Cardiac septum (tissue), 1 donor: ENCODE measurements around the gene ABAT. TPM values are rescaled to one million over a fixed set of nuclear protein-coding genes. Genes with fewer than 3 reads are reported as not detected.
A peak's percentile ranks its signal among the peaks of the same experiment; 100 is the strongest.

Experiments used
- DNase-seq: peaks from one replicate; pipeline ENCODE4 v3.0.0-alpha.2; 2020; ENCODE audit warnings: low spot score
- intact Hi-C: fragments of 100-400 bp; cut with DNase I; formaldehyde crosslinking; loops from one replicate; pipeline ENCODE4 v1.14.0; 2022
- long read RNA-seq: library from polyadenylated mRNA; unstranded; transcript quantifications from one replicate; pipeline ENCODE4 v2.0.0, GENCODE V29; 2021
- total RNA-seq: library from RNA; stranded (reverse); fragmentation: NEBNext Ultra II Directional; extraction: Animal tissue kit (Norgen Biotek cat#: 25700); gene quantifications from one replicate; pipeline ENCODE4 v1.2.1, GENCODE V29; 2021
- donor health status: DM: no; HTN: no; CAD: no.

Gene ABAT
- total RNA-seq, result 25.8 TPM
- long read RNA-seq, full-length matches to known transcripts, result 11 of 34 reads
- long read RNA-seq, partial matches to known transcripts, result 21 of 34 reads
- long read RNA-seq, other reads (novel, unspliced or antisense), result 2 of 34 reads

DNA sequence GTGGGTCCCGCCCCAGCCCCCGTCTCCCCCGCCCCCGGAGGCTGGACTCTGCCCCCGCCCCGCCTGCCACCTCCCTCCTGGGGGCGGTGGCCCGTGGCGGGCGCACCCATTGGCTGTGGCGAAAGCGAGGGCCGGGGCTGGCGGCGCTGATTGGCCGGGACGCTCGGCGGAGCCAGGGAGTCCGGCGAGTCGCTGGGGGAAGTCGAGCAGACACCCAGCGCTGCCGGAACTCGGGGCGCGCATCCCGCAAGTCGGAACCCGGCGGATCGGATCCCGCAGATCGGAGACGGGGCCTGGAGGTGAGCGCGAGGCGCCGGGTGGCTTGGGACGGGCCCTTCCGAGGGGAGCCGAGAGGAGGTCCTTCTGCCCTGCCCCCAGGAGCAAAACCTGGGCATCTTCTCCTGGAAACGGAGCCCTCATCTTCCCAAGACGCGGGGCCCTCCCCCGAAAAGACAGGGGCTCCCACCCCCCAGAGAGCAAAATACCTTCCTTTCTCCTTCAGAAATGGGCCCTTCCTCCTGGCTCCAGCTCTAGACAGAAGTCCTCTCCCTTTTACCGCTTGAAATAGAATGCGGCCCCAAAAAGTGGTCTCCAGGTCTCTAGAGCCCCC, at the start of gene ABAT:
Gene ABAT, plus strand, starts transcription at position 205 of the 610 bp plus-strand sequence. CDS start 61,123 bp downstream, outside the sequence.
- DNase-seq, result peak; percentile 96
- intact Hi-C loops, result loop anchor here (5.0 kb wide), 1 partner anchor 123 kb away; the partner anchor contains the start of genes PMM2 and TMEM186

DNA sequence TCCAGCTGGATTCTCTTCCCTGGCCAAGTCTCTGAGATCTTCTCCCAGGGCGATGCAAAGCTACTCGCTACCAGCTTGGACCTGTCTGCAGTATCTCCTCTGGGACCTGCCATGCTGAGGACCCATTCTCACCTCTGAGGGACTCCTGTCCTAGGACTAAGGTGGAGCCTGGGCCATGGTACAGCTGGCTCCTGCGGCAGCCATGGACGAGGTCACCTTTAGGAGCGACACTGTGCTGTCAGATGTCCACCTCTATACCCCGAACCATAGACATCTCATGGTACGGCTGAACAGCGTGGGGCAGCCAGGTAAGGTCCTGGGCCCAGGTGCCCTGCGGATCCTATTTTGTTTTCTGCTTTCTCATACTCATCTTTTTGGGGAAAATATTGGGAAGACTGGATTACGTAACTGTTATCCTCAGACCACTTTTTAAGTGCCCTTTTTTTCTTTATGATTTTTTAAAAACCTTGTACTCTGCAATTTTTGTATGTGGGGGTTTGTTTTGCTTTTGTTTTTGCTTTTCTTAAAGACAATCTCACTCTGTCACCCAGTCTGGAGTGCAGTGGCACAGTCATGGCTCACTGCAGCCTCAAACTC, 48.8 kb upstream of the ABAT start:
- no peak for DNase-seq
- intact Hi-C loops, result no loop called here

DNA sequence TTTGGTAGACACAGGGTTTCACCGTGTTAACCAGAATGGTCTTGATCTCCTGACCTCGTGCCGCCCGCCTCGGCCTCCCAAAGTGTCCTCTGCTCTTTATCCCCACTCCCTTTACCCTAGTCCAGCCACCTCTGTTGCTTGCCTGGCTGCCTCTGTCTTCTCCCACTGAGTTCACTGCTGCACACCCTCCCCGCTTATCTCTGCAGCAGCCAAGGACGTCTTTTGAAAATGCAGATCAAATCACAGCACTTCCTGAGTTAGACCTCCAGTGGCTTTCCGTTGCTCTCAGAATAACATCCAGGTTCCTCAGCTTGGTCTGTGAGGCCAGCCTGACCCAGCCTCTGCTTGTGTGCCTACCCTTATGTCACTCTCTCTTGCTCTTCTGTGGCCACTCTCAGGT, 47.5 kb upstream of the ABAT start:
- intact Hi-C loops, result no loop called here
- no peak for DNase-seq

DNA sequence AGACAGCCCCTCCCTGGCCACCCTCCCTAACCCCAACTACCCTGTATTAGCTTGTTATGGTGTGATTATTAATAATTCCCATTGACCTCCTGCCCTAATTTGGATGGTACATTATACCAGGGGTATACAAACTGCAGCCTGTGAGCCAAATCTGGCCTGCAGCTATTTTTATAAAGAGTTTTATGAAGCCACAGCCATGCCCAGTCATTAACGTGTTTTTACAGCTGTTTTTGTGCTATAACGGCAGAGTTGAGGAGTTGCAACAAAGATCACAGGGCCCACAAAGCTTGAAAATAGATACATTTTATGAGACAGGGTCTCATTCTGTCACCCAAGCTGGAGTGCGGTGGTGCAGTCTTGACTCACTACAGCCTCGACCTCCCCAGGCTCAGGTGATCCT, 47.0 kb upstream of the ABAT start:
- intact Hi-C loops, result no loop called here
- DNase-seq, result no peak

DNA sequence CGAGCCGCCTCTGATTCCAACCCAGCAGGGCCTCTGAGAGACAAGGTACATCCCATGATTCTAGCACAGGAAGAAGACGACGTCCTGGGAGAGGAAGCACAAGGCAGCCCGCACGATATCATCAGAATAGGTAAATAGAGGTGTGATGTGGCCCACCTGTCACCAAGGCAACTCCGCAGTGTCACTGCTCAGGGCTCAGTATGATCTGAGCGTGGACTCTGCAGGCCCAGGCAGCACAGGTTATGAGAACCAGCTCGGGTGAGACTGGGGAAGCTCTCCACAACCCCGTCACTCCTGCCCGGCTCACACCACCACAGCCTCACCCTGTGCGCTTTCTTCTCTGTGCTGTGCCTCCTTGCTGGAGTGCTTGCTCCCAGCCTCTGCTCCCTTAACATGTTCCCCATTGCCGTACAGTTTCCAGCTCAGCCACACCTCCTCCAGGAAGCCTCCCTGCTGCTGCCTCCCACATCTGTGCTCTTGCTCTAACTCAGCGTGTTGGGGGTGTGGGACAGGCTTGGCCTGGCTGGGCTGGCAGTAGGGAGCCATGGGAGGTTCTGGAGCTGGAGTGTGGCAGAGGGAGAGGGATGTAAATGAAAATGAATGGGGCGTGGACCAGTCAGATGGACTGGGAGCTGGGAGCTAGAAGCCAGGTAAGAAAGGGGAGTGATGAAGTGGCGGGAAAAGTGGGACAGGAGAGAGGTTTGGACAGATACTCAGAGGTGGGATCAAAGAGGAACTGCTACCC, 45.3 kb upstream of the ABAT start:
- intact Hi-C loops, result no loop called here

DNA sequence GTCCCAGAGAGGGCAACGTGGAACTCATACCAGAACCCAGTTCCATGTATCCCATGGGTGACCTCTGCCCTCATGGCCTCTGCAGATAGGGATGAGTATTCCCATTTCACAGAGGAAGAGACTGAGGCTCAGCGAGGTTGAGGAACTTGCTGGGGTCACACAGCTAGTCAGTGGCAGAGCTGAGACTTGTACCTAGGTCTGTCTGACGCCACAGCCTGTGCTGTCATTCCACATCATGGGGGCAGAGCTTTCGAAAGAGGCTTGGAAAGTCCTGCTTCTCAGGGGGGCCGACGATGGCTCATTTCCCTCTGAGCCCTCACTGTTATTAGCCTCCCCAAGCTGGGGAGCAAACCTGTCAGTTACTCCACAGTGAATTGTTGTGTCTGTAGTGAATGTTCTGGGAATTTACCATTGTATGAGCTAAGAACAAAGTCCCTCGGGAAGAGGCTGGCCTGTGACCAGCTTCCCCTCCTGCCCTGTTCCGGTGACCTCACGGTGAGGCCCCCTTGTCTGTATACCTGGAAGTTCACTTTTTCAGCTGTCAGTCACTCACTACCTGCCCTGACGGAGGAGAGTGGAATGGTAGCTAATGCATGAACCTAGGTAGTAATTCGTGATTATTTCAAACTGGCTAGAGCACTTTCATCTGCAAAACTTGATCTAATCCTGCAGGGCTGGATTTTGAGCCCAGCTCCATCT, 44.0 kb upstream of the ABAT start:
- intact Hi-C loops, result no loop called here
- no peak for DNase-seq

More for the DNA sequence above, 45.3 kb upstream of the ABAT start:
- DNase-seq, result no peak

DNA sequence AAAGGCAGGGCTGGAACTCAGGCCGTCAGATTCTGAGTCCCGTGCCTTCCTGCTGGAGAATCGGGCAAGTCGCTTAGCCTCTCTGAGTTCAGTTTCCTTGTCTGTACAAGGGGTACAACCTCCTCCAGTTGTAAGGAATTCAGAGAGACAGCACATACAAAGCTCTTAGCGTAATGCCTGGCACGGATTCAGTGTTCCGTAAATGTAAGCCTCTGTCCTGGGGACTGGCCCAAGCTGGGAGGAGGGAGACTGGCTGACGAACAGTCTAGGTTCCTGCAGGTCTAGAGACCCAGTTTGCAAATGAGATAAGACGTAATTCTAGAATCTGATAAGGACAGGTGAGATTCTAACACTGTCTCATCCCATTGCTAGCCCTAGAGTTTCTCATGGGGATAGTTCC, 43.0 kb upstream of the ABAT start:
- no peak for DNase-seq
- intact Hi-C loops, result no loop called here

DNA sequence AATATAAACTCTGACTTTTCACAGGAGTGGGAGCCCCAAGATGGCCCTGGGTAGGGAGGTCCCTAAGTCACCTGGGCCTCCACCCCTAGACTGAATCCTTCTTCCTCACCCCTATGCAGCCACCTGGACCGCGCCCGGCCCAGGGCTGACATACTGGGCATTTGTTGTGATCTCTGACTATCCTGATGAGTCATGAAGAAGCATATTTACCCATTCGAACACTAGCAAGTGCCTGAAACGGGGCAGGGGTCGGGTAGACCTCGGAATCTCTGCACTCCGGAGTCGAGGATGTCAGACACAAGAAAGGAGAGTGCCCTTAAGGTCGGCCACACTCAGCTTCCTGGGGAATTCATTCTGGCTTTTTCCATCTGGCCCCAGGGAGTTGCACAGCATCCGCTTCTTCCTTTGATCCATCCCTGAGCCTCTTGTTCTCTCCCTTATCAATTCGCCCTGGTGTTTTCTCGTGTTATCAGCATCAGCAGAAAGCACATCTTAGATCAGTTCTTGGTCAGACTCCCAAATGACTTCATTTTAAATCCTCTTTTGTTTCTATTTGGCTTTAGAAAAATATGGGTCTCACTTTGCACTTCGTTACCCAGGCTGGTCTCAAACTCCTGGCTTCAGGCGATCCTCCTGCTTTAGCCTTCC, 42.5 kb upstream of the ABAT start:
- no peak for DNase-seq
- intact Hi-C loops, result no loop called here

DNA sequence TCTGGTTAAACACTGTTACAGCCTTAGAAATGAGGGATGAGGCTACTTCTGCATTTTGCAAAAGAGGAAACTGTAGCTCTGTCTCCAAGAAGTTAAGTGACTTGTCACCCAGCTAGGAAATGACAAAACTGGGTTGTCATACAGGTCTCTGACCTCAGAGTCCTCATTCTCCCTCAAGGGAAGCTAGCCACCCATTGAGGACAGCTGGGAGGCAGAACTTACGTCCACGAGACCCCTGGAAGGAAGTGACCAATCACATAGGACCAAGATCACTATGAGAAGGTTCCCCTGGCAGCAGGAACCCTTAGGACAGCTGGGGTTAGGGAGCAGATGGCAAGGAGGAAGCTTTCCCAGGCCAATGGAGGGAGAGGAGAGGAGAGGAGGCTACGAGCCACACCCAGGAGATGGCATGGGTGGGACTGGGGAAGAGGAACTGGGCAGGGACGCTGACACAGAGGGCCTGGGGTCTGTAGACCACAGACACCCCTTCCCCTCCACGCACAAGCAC, 41.7 kb upstream of the ABAT start:
- intact Hi-C loops, result no loop called here
- DNase-seq, result peak; percentile 78

DNA sequence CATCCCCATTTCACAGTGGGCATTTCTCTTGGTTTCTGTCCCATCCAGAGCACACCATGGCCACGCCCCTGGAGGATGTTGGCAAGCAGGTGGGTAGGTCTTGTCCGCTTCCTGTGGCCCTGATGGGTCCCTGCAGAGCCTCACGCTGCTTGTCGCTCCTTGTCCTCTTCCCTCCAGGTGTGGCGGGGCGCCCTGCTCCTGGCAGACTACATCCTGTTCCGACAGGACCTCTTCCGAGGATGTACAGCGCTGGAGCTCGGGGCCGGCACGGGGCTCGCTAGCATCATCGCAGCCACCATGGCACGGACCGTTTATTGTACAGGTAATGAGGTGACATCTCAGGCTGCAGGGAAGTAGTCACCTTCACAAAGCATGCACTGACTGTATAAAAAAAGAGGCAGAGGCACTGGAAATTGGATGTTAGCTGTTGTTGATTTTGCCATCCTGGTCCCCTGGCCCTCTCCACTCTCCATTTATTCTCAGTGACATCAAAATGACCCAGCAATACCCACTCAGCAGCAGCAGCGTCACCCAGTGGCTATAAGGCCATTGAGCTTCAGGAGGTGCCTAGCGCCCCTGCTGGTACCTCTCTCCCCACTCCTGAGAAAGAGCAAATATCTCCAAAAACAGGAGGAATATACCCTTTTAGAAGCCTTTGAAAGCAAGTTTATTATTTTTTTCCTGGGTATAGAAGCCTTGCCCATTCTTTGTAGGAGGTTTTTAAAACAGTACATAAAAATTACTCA, 39.3 kb upstream of the ABAT start:
- intact Hi-C loops, result no loop called here
- DNase-seq, result no peak

DNA sequence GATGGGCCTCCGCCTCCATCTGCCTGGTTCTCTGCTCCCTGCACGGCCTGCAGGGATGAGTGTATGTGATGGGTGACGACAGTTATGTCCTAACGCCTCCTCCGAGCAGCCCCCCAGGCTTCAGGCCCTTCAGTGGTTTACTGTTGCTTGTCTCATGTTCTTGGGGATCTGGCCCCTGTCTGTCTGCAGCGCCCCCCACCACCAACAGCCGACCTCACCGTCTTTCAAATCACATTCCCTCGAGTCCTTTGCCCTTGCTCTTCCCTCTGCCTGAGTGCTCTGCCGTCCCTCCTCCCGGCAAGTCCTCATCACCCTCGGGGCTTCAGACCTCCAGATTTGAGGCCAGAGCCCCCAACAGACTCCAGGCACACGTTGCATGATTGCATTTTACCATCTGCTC, 34.7 kb upstream of the ABAT start:
- no peak for DNase-seq
- intact Hi-C loops, result no loop called here

DNA sequence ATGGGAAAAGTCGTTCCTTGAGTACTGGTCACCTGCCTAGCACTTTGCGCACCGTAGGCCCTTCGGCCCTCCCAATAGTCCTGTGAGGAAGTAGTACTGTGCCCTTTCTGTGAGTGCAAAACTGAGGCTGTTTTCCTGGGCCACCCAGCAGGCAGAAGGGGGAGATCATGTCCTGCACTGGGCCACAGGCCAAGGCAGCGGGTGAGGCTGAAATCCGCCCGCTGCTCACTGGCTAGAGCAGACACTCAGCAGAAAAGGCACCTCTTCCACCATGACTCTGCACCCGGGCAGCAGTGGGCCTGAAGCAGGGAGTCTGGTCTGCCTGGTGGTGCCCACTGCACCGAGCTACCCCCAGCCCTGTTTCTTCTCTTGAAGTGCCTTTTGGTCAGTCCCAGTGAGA, 32.7 kb upstream of the ABAT start:
- no peak for DNase-seq
- intact Hi-C loops, result no loop called here

DNA sequence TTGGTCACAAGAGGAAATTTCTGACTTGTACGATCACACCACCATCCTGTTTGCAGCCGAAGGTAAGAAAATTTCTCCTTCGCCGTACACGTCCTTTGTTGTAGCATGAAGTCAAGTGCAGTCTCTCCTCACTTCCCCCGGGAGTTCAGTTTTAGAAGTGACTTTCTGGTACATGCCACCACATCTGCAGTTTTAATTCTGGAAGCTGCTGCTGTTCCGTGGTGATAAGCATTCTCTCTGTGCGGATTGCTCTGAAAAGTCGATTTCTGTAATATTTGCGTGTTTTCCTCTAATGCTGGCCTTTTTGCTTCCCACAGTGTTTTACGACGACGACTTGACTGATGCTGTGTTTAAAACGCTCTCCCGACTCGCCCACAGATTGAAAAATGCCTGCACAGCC, 32.3 kb upstream of the ABAT start:
- intact Hi-C loops, result no loop called here
- no peak for DNase-seq

DNA sequence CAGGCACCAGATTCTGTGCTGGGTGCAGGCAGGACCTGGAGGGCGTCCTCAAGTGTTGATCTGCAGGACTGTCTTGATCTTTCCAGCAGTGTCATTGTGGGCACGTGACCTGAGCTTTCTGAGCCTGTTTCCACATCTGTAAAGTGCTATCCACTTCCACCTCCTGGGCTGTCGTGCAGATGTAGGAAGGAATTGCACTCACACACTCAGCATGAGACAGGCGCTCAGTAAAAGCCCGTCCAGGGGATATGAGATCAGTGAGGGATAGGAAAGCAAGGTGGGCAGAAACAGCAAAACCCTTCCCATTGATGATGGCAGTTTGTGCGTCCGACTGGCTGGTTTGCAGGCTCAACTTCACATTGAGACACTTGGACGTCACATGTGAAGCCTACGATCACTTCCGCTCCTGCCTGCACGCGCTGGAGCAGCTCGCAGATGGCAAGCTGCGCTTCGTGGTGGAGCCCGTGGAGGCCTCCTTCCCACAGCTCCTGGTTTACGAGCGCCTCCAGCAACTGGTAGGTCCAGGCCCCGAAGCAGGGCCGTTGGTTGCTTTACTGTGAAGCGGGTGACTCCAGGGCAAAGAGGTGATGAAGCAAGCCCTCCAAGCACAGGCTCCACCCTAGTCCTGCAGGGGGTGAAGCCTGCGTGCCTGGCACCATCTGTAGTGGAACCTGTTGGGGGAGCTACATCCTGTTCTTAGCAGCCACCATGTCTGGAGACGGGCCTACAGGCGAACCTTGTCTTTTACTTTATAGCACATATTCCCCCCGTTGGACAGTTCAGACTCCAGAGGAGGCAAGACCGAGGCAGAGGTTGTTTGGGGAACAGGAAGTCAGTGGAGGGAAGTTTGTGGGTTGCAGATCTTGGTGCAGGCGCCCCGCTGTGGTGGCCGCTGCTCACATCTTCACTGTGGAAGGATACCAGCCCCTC, 29.9 kb upstream of the ABAT start:
- intact Hi-C loops, result no loop called here
- DNase-seq, result peak; percentile 88

DNA sequence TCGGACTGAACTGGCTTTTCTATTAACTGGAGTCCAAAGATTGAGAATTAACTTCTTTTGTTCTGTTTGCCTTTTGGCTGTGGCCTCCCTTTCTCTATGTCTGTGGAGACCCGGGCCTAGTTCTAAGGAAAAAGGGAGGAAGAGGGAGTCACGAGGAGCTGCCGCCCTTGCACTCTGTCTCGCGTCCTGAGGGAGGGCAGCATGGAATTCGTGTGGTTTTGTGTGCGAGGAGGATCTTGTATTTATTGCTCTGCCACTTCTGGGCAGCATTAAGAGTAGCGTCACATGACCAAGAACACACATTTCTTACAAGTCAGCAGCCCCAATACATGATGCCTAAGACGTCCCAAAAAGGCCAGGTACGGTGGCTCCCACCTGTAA, 29.3 kb upstream of the ABAT start:
- no peak for DNase-seq
- intact Hi-C loops, result no loop called here

DNA sequence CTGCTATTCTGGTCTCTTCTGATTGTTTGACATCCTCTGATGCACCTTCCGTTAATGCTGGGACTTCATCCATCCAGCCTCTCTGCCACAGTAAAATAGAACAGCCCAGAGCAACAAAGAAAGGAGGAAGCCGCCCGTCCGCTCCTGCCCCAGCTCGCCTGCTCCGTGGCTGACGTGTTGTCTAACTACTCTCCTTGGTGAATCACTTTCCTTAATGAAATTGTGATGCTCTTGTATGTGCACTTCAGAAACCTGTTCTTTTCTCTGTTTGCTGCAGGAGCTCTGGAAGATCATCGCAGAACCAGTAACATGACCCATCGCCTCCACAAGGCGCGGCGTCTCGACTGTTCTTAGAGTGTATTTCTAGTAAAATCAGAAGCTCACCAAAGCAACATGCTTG, 28.6 kb upstream of the ABAT start:
- DNase-seq, result no peak

DNA sequence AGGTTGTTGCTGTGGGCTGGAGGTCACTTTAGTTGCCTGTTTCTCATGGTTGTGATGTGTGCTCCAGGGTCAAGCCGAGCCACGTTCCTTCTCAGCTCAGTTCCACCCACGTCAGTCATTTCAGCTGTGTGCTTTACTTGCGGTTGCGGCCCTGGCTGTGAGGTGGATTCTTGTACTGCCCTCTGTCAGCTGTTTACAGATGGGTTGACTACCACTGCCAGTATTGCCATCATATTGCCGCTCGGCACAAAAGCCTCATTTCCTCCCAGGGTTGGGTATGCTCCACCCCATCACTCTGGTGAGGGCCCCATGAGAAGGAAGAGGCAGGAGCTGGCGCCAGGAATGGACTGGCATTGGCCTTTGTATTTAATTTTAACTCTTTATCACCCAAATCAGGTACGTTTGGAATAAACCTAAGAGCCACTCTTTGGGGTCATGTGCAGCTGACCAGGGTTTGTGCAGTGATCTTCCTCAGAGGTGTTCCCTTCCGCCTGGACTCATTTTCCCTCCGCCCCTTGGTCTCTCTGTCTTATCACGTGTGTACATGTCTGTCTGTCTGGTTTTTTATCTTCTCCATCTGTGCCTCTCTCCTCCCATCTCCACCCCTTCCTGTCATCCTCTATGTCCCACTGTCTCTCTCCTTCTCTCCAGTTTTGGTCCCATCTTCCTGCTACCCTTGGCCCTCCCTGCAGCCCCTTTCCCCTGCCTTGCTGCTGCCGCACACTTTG, 27.9 kb upstream of the ABAT start:
- no peak for DNase-seq
- intact Hi-C loops, result no loop called here

More for the DNA sequence above, 28.6 kb upstream of the ABAT start:
- intact Hi-C loops, result no loop called here
